HG02840 (cell line): Measurements from ENCODE around the gene EPOP.
"Not testable (repeated sequence)": the region's sequence is repeated elsewhere in the genome, so short reads cannot be mapped to it uniquely, and the experiment has no call there.

ENCODE experiments used
- ATAC-seq: cut with Tn5 transposase; IDR thresholded peaks from one replicate; pipeline ENCODE4 v1.9.1; 2021; ENCODE audit warnings: mild to moderate bottlenecking, moderate library complexity, moderate number of reproducible peaks; ENCODE audit not compliant: unreplicated experiment, low FRiP score

EPOP gene

DNA sequence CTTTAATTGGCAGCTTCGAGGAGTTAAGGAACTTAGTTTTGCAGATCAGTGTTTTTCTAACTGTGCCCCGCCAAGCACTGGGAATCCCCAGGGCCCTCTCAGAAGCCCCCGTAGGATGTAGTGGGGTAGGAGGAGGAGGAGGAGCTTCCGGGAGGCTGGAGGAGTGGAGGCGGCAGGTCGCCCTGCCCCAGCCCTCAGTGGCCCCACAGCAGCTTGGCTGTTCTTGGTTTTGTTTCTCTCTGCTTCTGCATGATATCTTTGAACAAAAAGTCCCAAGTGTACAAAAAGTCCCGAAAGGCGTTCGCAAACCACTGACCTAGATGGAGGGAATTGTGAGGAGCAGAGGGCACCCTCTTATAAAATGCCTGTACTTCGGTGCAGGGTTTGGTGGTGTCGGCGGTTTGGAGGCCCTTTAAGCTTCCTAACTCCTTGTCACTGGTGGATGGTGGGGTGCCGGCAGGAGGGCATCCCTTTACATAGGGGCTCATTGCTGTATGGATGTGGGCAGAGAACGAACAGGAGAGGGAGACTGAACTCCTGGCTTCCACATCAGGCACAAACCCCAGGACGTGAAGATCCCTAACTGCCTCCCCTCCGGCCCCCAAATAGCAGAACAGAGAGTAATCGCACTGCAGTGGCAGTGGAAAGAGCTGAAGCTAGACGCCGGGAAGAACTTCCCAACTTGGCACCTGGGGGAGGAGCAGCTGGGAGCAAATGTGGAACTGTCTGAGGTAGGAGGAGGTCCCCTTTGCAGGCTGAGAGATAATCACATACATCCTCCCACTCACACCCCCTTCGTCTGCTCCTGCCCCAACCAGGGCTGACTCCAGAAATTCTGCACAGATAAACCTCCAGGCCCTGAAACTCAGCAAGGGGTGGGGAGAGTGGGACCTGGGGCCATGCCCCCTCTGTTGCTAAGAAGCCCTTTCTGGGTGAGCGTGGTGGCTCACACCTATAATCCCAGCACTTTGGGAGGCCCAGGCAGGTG is 20.1 kb downstream of the EPOP start:
- no peak for ATAC-seq

DNA sequence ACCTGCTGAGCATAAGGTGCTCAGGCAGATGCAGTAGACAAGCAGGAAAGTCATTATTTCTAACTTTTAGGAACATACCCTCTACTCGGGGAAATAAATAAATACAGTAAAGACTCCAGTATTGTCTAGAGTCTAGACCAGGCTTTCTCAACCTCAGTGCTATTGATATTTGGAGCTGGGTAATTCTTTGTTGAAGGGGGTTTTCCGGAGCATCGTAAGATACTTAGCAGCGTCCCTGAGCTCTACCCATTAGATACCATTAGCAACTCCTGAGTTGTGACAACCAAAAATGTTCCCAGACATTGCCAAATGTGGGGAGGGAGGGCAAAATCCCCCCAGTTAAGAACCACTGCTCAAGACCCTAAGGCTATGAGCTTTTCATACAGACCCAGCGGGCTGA is 21.1 kb downstream of the EPOP start:
- ATAC-seq, result no peak

DNA sequence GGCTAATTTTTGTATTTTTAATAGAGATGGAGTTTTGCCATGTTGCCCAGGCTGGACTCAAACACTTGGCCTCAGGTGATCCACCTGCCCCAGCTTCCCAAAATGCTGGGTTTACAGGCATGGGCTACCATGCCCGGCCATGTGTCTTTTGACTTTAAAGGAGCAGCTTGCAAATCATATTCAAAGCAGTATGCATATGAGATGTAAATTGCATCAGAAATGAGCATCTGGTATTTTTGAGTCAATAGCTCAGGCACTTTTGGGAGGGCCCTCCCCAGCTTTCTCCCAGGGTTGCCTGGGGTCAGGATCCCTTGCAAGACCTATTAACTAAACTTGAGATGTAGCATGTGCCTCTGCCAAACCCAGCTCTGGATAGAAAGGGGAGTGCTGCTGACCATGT is 21.5 kb downstream of the EPOP start:
- no peak for ATAC-seq

DNA sequence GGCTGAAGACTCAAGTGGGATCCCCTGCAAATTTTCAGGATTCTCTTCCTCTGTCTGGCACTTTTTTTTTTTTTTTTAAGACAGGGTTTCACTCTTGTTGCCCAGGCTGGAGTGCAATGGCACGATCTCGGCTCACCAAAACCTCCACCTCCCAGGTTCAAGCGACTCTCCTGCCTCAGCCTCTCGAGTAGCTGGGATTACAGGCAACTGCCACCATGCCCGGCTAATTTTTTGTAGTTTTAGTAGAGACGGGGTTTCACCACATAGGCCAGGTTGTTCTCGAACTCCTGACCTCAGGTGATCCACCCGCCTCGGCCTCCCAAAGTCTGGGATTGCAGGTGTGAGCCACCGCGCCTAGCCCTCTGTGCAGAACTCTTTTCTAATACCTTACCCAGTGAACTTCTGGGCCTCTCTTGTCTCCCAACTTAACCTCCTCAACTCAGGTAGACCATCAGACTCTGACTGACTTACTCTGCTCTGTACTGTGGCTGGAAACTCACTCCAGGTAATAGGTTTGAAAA is 24.0 kb downstream of the EPOP start:
- ATAC-seq, result not testable (repeated sequence)

DNA sequence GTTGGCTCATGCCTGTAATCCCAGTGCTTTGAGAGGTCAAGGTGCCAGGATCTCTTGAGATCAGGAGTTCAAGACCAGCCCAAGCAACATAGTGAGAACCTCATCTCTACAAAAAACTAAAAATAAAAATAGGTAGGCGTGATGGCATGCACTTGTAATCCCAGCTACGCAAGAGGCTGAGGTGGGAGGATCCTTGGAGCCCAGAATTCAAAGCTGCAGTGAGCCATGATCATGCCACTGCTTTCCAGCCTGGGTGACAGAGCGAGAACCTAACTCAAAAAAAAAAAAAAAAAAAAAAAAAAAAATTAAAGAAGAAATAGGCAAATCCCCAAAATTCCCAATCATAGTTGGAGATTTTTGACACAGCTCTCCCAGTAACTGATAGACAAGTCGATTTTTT is 36.8 kb downstream of the EPOP start:
- ATAC-seq, result no peak

DNA sequence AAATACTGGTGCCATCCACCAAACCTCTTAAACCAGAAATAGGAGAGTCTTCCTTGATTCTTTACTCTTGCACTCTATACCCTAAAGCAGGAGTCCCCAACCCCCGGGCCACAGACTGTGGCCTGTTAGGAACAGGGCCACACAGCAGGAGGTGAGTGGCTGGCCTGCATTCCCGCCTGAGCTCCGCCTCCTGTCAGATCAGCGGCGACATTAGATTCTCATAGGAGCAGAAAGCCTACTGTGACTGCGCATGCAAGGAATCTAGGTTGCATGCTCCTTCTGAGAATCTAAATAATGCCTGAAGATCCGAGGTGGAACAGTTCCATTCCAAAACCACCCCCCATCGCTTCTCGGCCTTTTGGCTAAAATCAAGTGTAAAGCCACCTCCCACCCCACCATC is 38.7 kb downstream of the EPOP start:
- no peak for ATAC-seq

DNA sequence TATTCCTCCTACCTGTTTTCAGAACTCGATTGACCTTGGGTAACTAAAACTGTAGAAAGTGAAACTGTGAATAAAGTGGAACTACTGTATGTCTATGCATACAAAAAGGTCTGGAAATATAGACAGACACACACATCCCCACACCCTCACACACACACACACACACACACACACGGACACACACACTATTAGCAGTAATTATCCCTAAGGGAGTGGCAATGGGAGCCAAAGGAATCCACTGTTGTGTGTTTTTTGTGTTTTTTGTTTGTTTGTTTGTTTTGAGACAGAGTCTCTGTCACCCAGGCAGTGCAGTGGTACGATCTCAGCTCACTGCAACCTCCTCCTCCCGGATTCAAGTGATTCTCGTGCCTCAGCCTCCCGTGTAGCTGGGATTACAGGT is 42.4 kb downstream of the EPOP start:
- no peak for ATAC-seq

DNA sequence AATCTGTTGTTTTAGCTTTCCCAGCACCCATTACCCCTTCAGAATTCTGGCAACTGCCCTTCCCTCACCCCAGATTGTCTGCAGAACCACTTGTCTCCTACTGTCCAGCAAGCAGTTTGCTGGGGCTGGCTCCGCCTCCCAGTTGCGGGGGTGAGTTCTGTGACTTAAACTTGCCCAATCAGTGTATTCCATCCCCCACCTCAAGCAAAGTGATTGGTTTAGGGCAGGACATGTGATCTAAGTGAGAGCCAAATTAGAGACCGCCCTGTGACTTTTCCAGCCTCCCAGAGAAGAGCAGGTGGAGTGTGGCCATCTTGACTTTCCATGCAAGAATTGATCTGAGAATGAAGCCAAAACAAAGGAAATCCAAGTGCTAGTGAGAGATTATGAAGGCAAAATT is 46.3 kb downstream of the EPOP start:
- ATAC-seq, result no peak

DNA sequence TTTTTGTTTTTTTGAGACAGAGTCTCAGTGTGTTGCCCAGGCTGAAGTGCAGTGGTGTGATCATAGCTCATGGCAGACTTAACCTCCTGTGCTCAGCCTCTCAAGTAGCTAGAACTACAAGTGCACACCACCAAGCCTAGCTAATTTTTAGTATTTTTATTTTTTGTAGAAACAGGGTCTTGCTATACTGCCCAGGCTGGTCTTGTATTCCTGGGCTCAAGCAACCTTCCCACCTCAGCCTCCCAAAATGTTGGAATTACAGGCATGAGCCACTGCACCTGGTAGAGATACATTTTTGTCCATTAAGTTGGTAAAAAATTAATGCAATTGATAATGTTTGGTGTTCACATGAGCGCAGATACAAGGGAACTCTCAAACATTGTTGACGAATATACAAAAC is 46.8 kb downstream of the EPOP start:
- no peak for ATAC-seq

DNA sequence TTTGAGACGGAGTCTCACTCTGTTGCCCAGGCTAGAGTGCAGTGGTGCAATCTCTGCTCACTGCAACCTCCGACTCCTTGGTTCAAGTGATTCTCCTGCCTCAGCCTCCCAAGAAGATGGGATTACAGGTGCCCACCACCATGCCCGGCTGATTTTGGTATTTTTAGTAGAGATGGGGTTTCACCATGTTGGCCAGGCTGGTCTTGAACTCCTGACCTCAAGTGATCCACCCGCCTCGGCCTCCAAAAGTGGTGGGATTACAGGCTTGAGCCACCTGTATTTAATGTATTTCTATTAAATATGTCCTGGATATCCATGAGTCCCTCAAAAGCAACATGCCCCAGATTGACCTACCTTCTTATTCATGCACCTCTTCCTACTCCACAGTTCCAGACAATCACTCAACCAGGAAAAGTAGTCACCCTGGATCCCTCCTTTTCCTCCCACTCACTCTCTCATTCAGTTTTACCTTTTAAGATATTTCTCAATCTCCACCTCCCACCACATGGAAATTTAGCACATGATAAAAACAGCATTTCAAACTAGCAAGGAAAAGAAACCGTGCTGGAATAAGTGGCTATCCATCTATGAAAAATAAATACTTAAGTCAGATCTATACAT is 48.0 kb downstream of the EPOP start:
- not testable (repeated sequence) for ATAC-seq

DNA sequence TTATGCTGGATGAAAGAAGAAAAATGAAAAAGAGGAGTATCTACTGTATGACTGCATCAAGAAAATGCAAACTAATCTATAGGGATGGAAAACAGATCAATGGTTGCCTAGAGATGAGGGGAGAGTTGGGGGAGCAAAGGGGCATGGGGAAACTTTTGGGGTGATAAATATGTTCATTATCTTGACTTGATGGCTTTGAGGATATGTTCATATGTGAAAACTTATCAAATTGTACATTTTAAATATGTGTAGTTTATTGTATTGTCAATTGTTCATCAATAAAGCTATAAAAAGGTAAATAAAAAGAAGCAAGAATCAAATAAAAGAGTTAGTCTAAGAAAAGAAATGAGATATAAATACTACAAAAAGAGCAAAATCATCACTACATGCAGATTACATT is 49.3 kb downstream of the EPOP start:
- no peak for ATAC-seq

DNA sequence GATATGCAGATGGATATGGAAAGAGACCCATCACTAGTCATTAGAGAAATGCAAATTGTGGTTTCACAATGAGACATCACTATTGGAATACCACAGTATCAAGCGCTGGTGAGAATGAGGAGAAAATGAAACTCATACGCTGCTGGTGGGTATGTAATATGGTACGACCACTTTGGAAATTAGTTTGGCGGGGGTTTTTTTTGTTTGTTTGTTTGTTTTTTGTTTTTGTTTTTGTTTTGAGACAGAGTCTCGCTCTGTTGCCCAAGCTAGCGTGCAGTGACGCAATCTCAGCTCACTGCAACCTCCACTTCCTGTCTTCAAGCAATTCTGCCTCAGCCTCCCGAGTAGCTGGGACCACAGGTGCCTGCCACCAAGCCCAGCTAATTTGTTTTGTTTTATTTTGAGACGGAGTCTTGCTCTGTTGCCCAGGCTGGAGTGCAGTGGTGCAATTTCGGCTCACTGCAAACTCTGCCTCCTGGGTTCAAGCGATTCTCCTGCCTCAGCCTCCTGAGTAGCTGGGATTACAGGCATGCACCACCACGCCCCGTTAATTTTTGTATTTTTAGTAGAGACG is 49.9 kb downstream of the EPOP start:
- ATAC-seq, result not testable (repeated sequence)
